Activated CD8-positive, alpha-beta T cell treated with anti-CD3 and anti-CD28 coated beads, Interleukin-2, amount 10 ng/mL, durations not matched to agents 7 days and 5 days (primary cell): ENCODE measurements around the gene TPCN2. TPM values are rescaled to one million over a fixed set of nuclear protein-coding genes. Genes with fewer than 3 reads are reported as not detected.

Experiments
- ATAC-seq: fragments of 150-1000 bp; cut with Tn5 transposase; one replicate; pipeline ENCODE4 v1.10.0; 2021; ENCODE audit warnings: moderate library complexity
- CTCF ChIA-PET: fragments of 350-600 bp; sonication (Branson Sonifier 250); formaldehyde crosslinking; loops from one replicate; lab custom pipeline; 2021; ENCODE audit warnings: antibody characterized with exemption; lab: Charles Lee
- POLR2A ChIA-PET: fragments of 350-600 bp; sonication (Branson Sonifier 250); formaldehyde crosslinking; loops from one replicate; lab custom pipeline; 2021; ENCODE audit warnings: antibody characterized with exemption; lab: Charles Lee
- DNase-seq: peaks from one replicate; pipeline ENCODE4 v3.0.0-alpha.2; 2020
- H3K27ac Mint-ChIP-seq: one replicate; pipeline ENCODE4 v1.8.0; 2021; ENCODE audit warnings: mild to moderate bottlenecking, mixed read lengths
- H3K27me3 Mint-ChIP-seq: one replicate; pipeline ENCODE4 v1.8.0; 2021; ENCODE audit warnings: low read depth, mixed read lengths
- H3K36me3 Mint-ChIP-seq: one replicate; pipeline ENCODE4 v1.8.0; 2021; ENCODE audit warnings: low read depth, mixed read lengths
- H3K4me1 Mint-ChIP-seq: one replicate; pipeline ENCODE4 v1.8.0; 2021; ENCODE audit warnings: low read depth, mixed read lengths
- H3K4me3 Mint-ChIP-seq: one replicate; pipeline ENCODE4 v1.8.0; 2021; ENCODE audit warnings: mild to moderate bottlenecking, mixed read lengths
- H3K9me3 Mint-ChIP-seq: one replicate; pipeline ENCODE4 v1.8.0; 2022; ENCODE audit warnings: mixed read lengths; ENCODE audit not compliant: insufficient read depth
- total RNA-seq, 2 experiments: library from RNA; stranded (reverse); gene quantifications; one replicate each; pipeline ENCODE4 v1.2.3, GENCODE V29; 2021

The TPCN2 gene
- total RNA-seq, 2 experiments from 2014 or later: 19.1 to 21.2 TPM

DNA sequence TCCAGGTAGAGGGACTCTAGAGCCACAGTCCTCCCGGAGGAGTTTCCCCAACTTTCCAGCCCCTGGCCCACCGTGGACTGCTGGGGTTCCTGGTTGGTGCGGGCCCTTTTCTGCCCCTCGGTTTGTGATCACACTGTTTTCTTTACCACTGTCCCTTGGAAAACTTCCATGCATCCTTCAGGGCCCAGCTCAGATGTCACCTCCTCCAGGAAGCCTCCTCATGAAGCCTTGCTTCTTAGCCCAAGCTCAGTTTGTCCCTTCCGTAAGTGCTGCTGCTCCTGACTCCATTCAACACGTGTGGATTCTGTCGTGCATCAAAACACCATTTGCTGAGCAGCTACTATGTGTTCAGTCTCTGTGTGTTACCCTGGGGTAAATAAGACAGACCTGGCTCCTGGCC, 15.9 kb upstream of the TPCN2 start:
- DNase-seq (no peak), ATAC-seq (no peak)
- Mint-ChIP-seq H3K4me1 (no peaks in the 10 kb centered on the region), H3K27ac (no peak overlapping the region), H3K27me3 (peaks cover 3% of the 10 kb centered on the region), H3K36me3 (no peaks in the 10 kb centered on the region), H3K4me3 (no peak overlapping the region), H3K9me3 (no peaks in the 10 kb centered on the region)
- ChIA-PET POLR2A (no interaction called here), CTCF (interaction anchor here (0.9 kb wide), 1 partner anchor 422 kb away, joined by 3 read pairs; no protein-coding TSS in a partner anchor)

DNA sequence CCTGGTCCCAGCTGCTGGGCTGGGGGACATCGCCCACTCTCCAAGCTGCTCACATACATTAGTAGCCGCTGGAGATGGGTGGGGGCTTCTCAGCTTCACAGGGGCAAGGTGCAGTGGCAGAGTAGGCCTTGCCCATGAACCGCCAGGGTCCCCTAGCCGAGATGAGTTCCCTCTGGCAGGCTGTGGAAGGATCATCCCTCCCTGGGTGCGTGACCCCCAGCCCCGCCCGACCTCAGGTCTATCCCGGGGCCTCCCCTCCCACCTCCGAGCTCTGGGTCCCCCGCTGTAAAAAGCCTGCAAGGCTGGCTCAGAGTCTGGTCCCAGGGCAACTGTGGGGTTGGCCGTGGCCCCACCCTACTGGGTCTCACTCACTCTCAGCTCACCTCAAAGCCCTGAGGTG, 15.3 kb upstream of the TPCN2 start:
- Mint-ChIP-seq H3K27me3 (peaks cover 3% of the 10 kb centered on the region), H3K27ac (no peak overlapping the region), H3K4me1 (no peaks in the 10 kb centered on the region), H3K36me3 (no peaks in the 10 kb centered on the region), H3K4me3 (no peak overlapping the region), H3K9me3 (no peaks in the 10 kb centered on the region)
- POLR2A ChIA-PET: no interaction called here
- no peak for DNase-seq
- ATAC-seq: no peak
- CTCF ChIA-PET: no interaction called here

DNA sequence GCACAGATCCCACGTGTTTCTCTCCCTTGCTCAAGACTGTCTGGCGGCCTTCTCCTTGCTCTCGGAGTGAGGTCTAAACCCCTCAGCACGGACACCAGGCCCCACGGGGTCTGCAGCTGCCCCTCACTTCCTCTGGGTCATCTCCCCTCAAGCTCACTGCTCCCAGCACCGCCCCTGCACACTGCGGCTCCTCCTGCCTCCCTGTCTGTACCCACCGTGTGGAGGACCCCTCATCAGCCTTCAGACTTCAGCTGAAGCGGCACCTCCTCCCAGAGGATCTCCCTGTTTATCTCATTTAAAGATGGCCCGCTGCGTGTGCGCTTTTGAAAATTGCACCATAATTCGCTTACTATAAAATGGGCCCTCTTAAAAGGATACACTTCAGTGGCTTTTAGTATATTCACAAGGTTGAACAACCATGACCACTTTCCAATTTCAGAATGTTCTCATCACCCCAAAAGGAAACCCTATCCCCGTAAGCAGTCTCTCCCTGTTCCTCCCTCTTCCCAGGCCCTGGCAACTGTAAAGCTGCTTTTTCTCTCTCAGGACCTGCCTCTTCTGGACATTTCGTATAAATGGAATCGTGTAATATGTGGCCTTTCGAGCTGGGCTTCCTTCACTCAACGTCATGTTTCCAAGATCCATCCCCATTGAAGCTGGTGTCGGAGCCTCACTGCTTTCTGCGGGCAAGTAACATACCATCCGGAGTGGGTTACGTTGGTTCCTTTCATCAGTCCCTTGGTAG, 14.4 kb upstream of the TPCN2 start:
- H3K4me3 Mint-ChIP-seq: no peak overlapping the region
- peaks cover 3% of the 10 kb centered on the region for H3K27me3 Mint-ChIP-seq
- no peak overlapping the region for H3K27ac Mint-ChIP-seq
- ATAC-seq (no peak), DNase-seq (no peak)
- POLR2A ChIA-PET: no interaction called here
- H3K9me3 Mint-ChIP-seq: no peaks in the 10 kb centered on the region
- H3K4me1 Mint-ChIP-seq: no peaks in the 10 kb centered on the region
- H3K36me3 Mint-ChIP-seq: no peaks in the 10 kb centered on the region
- CTCF ChIA-PET: no interaction called here

DNA sequence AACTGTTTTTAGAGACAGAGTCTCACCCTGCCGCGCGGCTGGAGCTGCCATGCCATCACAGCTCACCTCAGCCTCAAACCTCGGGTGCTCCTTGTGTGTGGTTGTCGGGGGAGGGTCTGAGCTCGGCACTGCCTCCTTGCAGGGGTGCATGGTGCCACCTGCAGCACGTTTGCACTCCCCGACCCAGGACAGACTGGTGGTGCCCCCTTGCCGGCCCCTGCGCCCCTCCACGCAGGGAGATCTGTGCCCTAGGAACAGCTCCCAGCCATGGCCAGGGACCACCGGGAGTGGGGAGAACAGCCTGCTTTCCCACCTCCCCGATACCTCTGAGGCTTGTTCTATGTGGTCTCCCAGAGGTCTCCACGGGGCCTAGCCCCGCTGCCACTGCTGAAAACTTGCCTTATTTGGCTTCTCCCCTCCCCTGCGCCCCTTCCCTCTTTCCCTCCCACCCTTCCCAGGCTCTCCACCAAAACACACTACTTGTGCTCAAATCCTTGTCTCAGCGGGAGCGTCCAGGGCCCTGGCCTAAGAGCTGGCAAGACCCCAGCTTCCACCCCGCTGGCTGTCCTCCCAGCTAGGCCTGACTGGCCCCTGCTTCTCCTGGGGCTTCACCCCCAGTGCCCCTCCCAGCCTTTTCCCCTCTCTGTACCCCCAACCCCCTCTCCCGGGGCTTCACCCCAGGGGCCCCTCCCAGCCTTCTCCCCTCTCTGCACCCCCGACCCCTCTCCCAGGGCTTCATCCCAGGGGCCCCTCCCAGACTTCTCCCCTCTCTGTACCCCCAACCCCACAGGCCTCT, 13.4 kb upstream of the TPCN2 start:
- Mint-ChIP-seq H3K27ac (no peak overlapping the region), H3K4me3 (no peak overlapping the region), H3K4me1 (no peaks in the 10 kb centered on the region), H3K9me3 (no peaks in the 10 kb centered on the region), H3K36me3 (no peaks in the 10 kb centered on the region), H3K27me3 (peaks cover under 1% of the 10 kb centered on the region)
- ChIA-PET POLR2A (no interaction called here), CTCF (no interaction called here)
- no peak for DNase-seq
- ATAC-seq: no peak

DNA sequence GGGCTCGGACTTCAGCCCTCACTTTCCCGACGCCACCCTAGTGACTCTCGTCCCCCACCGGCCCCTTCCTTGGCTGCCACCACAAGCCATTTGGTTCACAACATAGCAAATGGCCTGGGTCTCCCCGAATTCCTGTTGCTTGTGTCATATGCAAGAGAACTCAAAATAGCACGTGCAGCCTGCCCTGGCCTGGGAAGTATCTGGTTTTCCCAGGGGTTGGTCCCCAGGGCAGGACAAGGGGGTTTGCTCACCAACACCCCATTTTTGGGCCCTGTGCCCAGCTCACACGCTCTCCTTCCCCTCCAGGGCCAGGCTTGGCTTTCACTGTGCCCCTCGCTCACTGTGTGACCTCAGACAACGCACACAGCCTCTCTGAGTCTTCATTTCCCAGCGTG, 12.8 kb upstream of the TPCN2 start:
- POLR2A ChIA-PET: no interaction called here

DNA sequence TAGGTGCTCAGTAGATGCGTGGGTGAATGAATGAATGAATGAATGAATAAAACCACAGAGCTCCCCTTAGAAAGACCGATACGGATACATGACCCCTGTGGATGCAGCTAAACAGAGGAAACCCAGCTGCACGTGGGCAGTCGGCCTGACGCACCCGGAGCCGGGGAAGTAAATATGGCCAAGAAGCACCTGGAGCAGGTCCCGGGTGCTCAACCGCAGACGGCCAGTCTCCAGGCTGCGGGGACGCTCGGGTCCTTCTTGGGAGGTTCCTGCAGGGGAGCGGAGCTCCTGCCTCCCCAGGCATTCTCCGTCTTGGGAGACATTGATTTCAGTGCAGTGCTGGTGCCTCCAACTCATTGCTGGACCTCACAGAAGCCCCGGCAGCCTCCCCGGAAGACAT, 11.7 kb upstream of the TPCN2 start:
- Mint-ChIP-seq H3K4me3 (no peak overlapping the region), H3K9me3 (no peaks in the 10 kb centered on the region), H3K36me3 (no peaks in the 10 kb centered on the region), H3K27me3 (no peaks in the 10 kb centered on the region), H3K27ac (no peak overlapping the region), H3K4me1 (no peaks in the 10 kb centered on the region)
- CTCF ChIA-PET: no interaction called here
- POLR2A ChIA-PET: interaction anchor here (0.7 kb wide), 1 partner anchor 19 kb away, joined by 3 read pairs; no protein-coding TSS in a partner anchor
- DNase-seq: no peak
- no peak for ATAC-seq

More for the DNA sequence above, 12.8 kb upstream of the TPCN2 start:
- CTCF ChIA-PET: no interaction called here
- Mint-ChIP-seq H3K36me3 (no peaks in the 10 kb centered on the region), H3K27me3 (no peaks in the 10 kb centered on the region), H3K4me1 (no peaks in the 10 kb centered on the region), H3K4me3 (no peak overlapping the region), H3K9me3 (no peaks in the 10 kb centered on the region), H3K27ac (no peak overlapping the region)
- ATAC-seq (no peak), DNase-seq (no peak)

DNA sequence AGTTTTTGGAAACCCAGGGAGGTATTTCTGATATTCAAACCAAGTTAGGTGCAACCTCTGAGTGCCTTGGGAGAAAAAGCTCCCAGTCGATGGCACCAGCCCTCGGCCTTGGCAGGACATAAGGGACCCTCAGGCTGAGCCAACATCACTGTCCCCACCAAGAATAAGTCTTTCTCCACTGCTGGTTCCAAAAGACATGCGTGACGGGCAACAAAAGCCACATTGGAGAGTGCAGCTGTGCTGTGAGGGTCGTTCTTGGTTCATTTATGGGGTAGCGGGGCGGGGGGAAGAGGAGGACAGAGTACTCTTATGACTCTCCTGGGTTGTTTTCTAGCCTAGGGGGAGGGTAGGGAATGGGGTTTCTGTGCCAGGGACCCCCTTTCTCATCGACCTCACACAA, 11.2 kb upstream of the TPCN2 start:
- H3K9me3 Mint-ChIP-seq: no peaks in the 10 kb centered on the region
- no peaks in the 10 kb centered on the region for H3K36me3 Mint-ChIP-seq
- no peak overlapping the region for H3K4me3 Mint-ChIP-seq
- DNase-seq: no peak
- H3K27me3 Mint-ChIP-seq: peaks cover under 1% of the 10 kb centered on the region
- no peak for ATAC-seq
- H3K4me1 Mint-ChIP-seq: no peaks in the 10 kb centered on the region
- no peak overlapping the region for H3K27ac Mint-ChIP-seq
- ChIA-PET CTCF (no interaction called here), POLR2A (interaction anchor here (0.7 kb wide), 1 partner anchor 18 kb away, joined by 3 read pairs; no protein-coding TSS in a partner anchor)

DNA sequence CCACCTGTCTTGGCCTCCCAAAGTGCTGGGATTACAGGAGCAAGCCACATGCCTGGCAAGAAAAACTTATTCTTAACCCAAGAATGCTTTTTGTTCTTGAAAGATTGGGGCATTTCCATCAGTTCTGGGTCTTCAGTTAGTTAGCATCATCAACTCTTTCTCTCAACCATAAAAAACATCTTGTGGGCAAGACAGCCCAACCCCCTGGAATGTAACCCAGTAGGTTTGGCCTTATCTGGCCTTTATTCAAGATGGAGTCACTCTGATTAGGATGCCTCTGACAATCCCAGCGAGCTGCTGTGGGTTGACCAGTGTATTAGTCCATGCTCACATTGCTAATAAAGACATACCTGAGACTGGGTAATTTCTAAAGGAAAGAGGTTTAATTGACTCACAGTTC, 9.2 kb upstream of the TPCN2 start:
- Mint-ChIP-seq H3K4me1 (no peaks in the 10 kb centered on the region), H3K36me3 (no peaks in the 10 kb centered on the region), H3K27ac (no peak overlapping the region), H3K27me3 (peaks cover 3% of the 10 kb centered on the region), H3K4me3 (no peak overlapping the region), H3K9me3 (no peaks in the 10 kb centered on the region)
- ChIA-PET POLR2A (no interaction called here), CTCF (no interaction called here)
- ATAC-seq (no peak), DNase-seq (no peak)

DNA sequence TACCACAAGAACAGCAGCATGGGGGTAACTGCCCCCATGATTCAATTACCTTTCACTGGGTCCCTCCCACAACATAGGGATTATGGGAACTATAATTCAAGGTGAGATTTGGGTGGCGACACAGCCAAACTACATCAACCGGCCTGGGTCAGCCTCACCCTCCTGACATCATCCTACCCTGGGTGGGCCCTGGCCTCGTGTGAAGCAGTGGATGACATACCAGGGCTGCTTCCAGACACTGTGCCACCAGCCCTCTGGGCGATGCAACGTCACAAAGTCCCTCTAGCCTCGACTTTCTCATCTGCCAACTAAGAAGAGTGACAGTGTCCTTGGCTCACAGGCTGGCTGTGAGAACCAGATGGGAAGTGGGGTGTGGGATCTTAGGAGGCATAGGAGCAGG, 8.7 kb upstream of the TPCN2 start:
- H3K4me3 Mint-ChIP-seq: no peak overlapping the region
- no peaks in the 10 kb centered on the region for H3K36me3 Mint-ChIP-seq
- CTCF ChIA-PET: no interaction called here
- H3K4me1 Mint-ChIP-seq: no peaks in the 10 kb centered on the region
- no peak overlapping the region for H3K27ac Mint-ChIP-seq
- ATAC-seq (no peak), DNase-seq (no peak)
- POLR2A ChIA-PET: no interaction called here
- H3K9me3 Mint-ChIP-seq: no peaks in the 10 kb centered on the region
- H3K27me3 Mint-ChIP-seq: peaks cover 5% of the 10 kb centered on the region

DNA sequence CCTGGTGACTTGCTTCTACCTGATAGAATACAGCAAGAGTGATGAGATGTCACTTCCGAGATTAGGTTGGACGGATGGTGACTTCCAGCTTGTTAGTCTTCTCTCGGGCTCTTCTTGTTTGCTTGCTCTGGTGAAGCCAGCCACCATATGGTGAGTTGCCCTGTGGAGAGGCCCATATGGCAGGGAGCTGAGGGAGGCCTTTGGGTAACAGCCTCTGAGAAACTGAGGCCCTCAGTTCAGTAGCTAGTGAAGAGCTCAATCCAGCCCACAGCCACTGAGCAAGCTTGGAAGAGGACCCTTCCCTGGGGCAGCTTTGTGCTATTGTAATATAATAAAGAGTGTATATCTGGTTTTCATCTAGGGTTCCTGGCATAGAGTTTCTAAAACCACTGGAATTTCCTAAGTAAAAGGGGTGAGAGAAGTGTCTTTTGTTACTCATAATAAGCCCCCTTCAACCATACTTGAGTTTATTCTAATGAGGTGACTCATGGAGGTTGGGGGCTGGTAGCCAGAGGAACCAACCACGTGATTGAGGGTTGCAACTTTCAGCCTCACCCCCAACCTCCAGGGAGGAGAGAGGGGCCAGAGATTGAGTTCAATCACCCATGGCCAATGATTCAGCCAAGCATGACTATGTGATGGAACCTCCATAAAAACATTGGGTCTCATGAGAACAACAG, 8.0 kb upstream of the TPCN2 start:
- no peak for DNase-seq
- CTCF ChIA-PET: no interaction called here
- Mint-ChIP-seq H3K27me3 (peaks cover 8% of the 10 kb centered on the region), H3K4me1 (no peaks in the 10 kb centered on the region), H3K4me3 (no peak overlapping the region), H3K9me3 (no peaks in the 10 kb centered on the region), H3K27ac (no peak overlapping the region), H3K36me3 (no peaks in the 10 kb centered on the region)
- POLR2A ChIA-PET: no interaction called here
- no peak for ATAC-seq

DNA sequence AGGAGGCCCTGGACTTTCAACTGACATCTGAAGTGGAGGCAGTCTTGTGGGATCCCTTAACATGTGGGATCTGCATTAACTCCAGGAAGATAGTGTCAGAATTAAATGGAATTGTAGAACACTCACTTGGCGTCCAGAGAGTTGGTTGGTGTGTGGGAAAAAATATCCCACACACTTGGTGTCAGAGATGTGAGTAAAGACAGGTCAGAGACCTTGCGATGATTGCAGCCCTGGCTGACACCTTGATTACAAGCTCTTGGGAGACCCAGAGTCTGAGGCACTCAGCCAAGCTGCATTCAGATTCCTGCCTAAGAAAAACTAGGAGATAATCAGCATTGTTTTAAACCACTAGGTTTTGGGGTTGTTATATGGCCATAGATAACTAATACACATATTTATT, 7.2 kb upstream of the TPCN2 start:
- POLR2A ChIA-PET: interaction anchor here (0.5 kb wide), 1 partner anchor 548 kb away, joined by 3 read pairs; no protein-coding TSS in a partner anchor
- Mint-ChIP-seq H3K9me3 (no peaks in the 10 kb centered on the region), H3K36me3 (no peaks in the 10 kb centered on the region), H3K4me3 (no peak overlapping the region), H3K4me1 (no peaks in the 10 kb centered on the region), H3K27ac (no peak overlapping the region), H3K27me3 (peaks cover 14% of the 10 kb centered on the region)
- DNase-seq (no peak), ATAC-seq (no peak)
- CTCF ChIA-PET: no interaction called here
